ENCODE measurements around the gene DIAPH2. TPM values are rescaled to one million over a fixed set of nuclear protein-coding genes. Genes with fewer than 3 reads are reported as not detected.

The DIAPH2 gene
- total RNA-seq, 1 experiment from 2014 or later = 10.4 TPM

DNA sequence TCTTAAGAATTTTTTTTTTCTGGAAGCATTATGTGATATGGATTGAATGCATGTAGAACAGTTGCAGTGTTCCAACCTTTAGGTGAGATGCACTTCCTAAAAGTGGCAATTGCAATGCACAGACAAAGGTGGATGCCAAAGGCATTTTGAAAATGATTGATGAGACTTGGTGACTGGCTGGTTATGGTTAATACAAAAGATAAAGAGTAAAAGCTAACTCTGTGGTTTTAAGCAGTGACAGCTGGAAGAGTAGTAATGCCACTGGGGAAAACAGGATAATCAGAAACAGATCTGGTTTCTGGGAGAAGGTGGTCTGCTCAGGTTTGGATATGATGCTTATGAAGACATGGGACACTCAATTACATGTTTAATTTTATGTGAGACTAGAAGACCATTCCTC is 544.7 kb downstream of the DIAPH2 start:
- Histone ChIP-seq H3K4me1 (ENCODE audit: insufficient read depth, low read length, poor library complexity, severe bottlenecking) (no peaks in the 10 kb centered on the region), H3K9me3 (ENCODE audit: low read depth, low read length, poor library complexity, severe bottlenecking) (no peaks in the 10 kb centered on the region), H3K27ac (ENCODE audit: low read depth, low read length, poor library complexity, severe bottlenecking) (no peak overlapping the region), H3K36me3 (ENCODE audit: insufficient read depth, low read length, poor library complexity, severe bottlenecking) (no peaks in the 10 kb centered on the region), H3K27me3 (replicated peaks; ENCODE audit: insufficient read depth, low read depth, low read length, poor library complexity) (no peaks in the 10 kb centered on the region), H3K4me3 (ENCODE audit: low read depth, low read length, poor library complexity, severe bottlenecking) (no peak overlapping the region)
- POLR2A ChIA-PET (ENCODE audit: low non-redundant PET) = no interaction called here
- TF ChIP-seq EZH2 (IDR thresholded peaks at IDR 0.05; ENCODE audit: borderline replicate concordance, low read depth, low read length, poor library complexity, severe bottlenecking) (no peak), CTCF (conservative IDR thresholded peaks at IDR 0.05; ENCODE audit: low read depth, low read length) (no peak)
- BruUV-seq (replicated peaks) = no TSS peak
- CTCF ChIA-PET = no interaction called here
- intact Hi-C loops (cut with micrococcal nuclease; ENCODE audit: unreplicated experiment) = no loop called here
- no peak for DNase-seq (ENCODE audit: low spot score)

- POLR2A ChIA-PET (ENCODE audit: low non-redundant PET) = no interaction called here
- H3K4me1 ChIP-seq (ENCODE audit: insufficient read depth, low read length, poor library complexity, severe bottlenecking) = no peaks in the 10 kb centered on the region
- H3K27me3 ChIP-seq (replicated peaks; ENCODE audit: insufficient read depth, low read depth, low read length, poor library complexity) = no peaks in the 10 kb centered on the region
- no peak overlapping the region for H3K4me3 ChIP-seq (ENCODE audit: low read depth, low read length, poor library complexity, severe bottlenecking)
- intact Hi-C loops (cut with micrococcal nuclease; ENCODE audit: unreplicated experiment) = no loop called here
- no peaks in the 10 kb centered on the region for H3K9me3 ChIP-seq (ENCODE audit: low read depth, low read length, poor library complexity, severe bottlenecking)
- no peak for DNase-seq (ENCODE audit: low spot score)
- H3K27ac ChIP-seq (ENCODE audit: low read depth, low read length, poor library complexity, severe bottlenecking) = no peak overlapping the region
- CTCF ChIA-PET = no interaction called here
- H3K36me3 ChIP-seq (ENCODE audit: insufficient read depth, low read length, poor library complexity, severe bottlenecking) = no peaks in the 10 kb centered on the region
- no TSS peak for BruUV-seq (replicated peaks)
- TF ChIP-seq CTCF (conservative IDR thresholded peaks at IDR 0.05; ENCODE audit: low read depth, low read length) (no peak), EZH2 (IDR thresholded peaks at IDR 0.05; ENCODE audit: borderline replicate concordance, low read depth, low read length, poor library complexity, severe bottlenecking) (no peak)
Measured at GRCh38 chrX:97230948-97231347, 546.3 kb downstream of the DIAPH2 start.

- no peaks in the 10 kb centered on the region for H3K27me3 ChIP-seq (replicated peaks; ENCODE audit: insufficient read depth, low read depth, low read length, poor library complexity)
- intact Hi-C loops (cut with micrococcal nuclease; ENCODE audit: unreplicated experiment) = no loop called here
- H3K9me3 ChIP-seq (ENCODE audit: low read depth, low read length, poor library complexity, severe bottlenecking) = no peaks in the 10 kb centered on the region
- no peak for TF ChIP-seq EZH2 (IDR thresholded peaks at IDR 0.05; ENCODE audit: borderline replicate concordance, low read depth, low read length, poor library complexity, severe bottlenecking)
- TF ChIP-seq CTCF (conservative IDR thresholded peaks at IDR 0.05; ENCODE audit: low read depth, low read length) = no peak
- DNase-seq (ENCODE audit: low spot score) = no peak
- H3K27ac ChIP-seq (ENCODE audit: low read depth, low read length, poor library complexity, severe bottlenecking) = no peak overlapping the region
- H3K4me1 ChIP-seq (ENCODE audit: insufficient read depth, low read length, poor library complexity, severe bottlenecking) = no peaks in the 10 kb centered on the region
- CTCF ChIA-PET = no interaction called here
- POLR2A ChIA-PET (ENCODE audit: low non-redundant PET) = no interaction called here
- no TSS peak for BruUV-seq (replicated peaks)
- H3K36me3 ChIP-seq (ENCODE audit: insufficient read depth, low read length, poor library complexity, severe bottlenecking) = no peaks in the 10 kb centered on the region
- H3K4me3 ChIP-seq (ENCODE audit: low read depth, low read length, poor library complexity, severe bottlenecking) = no peak overlapping the region
Measured at GRCh38 chrX:97234471-97235081, 549.9 kb downstream of the DIAPH2 start.
